HepG2 (cell line): ENCODE measurements around the gene OPRL1. TPM values are rescaled to one million over a fixed set of nuclear protein-coding genes. Genes with fewer than 3 reads are reported as not detected.

Source experiments
- BRCA1 ChIP-seq: sonication (generic); formaldehyde crosslinking; IDR thresholded peaks from 2 replicates; pipeline ENCODE4 v1.4.0; 2020; ENCODE audit warnings: missing genetic modification reagents
- CHD2 ChIP-seq: IDR thresholded peaks from 2 replicates; pipeline ENCODE4 v1.6.1; 2011; ENCODE audit warnings: low read depth, low read length, improper control_type of control experiment
- CHD4 ChIP-seq: fragments of 200-600 bp; sonication (generic); IDR thresholded peaks from 2 replicates; pipeline ENCODE4 v1.7.0; 2017; ENCODE audit warnings: mild to moderate bottlenecking, low read length, borderline replicate concordance
- FLYWCH1 ChIP-seq: sonication (generic); formaldehyde crosslinking; IDR thresholded peaks from 2 replicates; pipeline ENCODE4 v1.8.1; 2023; ENCODE audit warnings: mild to moderate bottlenecking, missing genetic modification reagents
- FOXO4 ChIP-seq: sonication (generic); formaldehyde crosslinking; conservative IDR thresholded peaks from 2 replicates; pipeline ENCODE4 v1.8.1; 2023; ENCODE audit warnings: missing genetic modification reagents
- JUND ChIP-seq: sonication (generic); formaldehyde crosslinking; IDR thresholded peaks from 2 replicates; pipeline ENCODE4 v1.8.0; 2022; ENCODE audit warnings: mild to moderate bottlenecking, missing genetic modification reagents
- KDM6A ChIP-seq: IDR thresholded peaks from 2 replicates; pipeline ENCODE4 v1.6.1; 2016; ENCODE audit warnings: low read depth
- KLF11 ChIP-seq: IDR thresholded peaks from 2 replicates; pipeline ENCODE4 v1.6.1; 2016; ENCODE audit warnings: missing compliant biosample characterization
- MYC ChIP-seq: sonication (generic); formaldehyde crosslinking; IDR thresholded peaks from 2 replicates; pipeline ENCODE4 v1.9.0; 2021; ENCODE audit warnings: missing genetic modification reagents, borderline replicate concordance
- NFKB2 ChIP-seq: sonication (generic); formaldehyde crosslinking; IDR thresholded peaks from 2 replicates; pipeline ENCODE4 v1.4.0; 2020; ENCODE audit warnings: missing genetic modification reagents, borderline replicate concordance
- SALL2 ChIP-seq: sonication (generic); formaldehyde crosslinking; IDR thresholded peaks from 2 replicates; pipeline ENCODE4 v1.8.1; 2023; ENCODE audit warnings: mild to moderate bottlenecking, missing genetic modification reagents, inconsistent platforms
- SRSF1 ChIP-seq: fragments of 200-400 bp; formaldehyde crosslinking; optimal IDR thresholded peaks from 2 replicates; pipeline ENCODE3; 2017; ENCODE audit warnings: mild to moderate bottlenecking, low read depth, low read length, moderate library complexity
- SRSF9 ChIP-seq: fragments of 200-400 bp; formaldehyde crosslinking; IDR thresholded peaks from 2 replicates; pipeline ENCODE4 v1.6.1; 2018; ENCODE audit warnings: borderline replicate concordance, mild to moderate bottlenecking, low read depth, low read length; ENCODE audit not compliant: insufficient read depth, poor library complexity, severe bottlenecking
- THAP7 ChIP-seq: sonication (generic); formaldehyde crosslinking; IDR thresholded peaks from 2 replicates; pipeline ENCODE4 v1.8.1; 2023; ENCODE audit warnings: mild to moderate bottlenecking, missing genetic modification reagents
- YEATS4 ChIP-seq: sonication (generic); formaldehyde crosslinking; IDR thresholded peaks from 2 replicates; pipeline ENCODE4 v1.4.0; 2020; ENCODE audit warnings: missing genetic modification reagents, borderline replicate concordance
- ZNF10 ChIP-seq: sonication (generic); formaldehyde crosslinking; IDR thresholded peaks from 2 replicates; pipeline ENCODE4 v1.4.0; 2020; ENCODE audit warnings: mild to moderate bottlenecking, low read depth, missing genetic modification reagents, borderline replicate concordance
- ZNF510 ChIP-seq: sonication (generic); formaldehyde crosslinking; IDR thresholded peaks from 2 replicates; pipeline ENCODE4 v1.4.0; 2020; ENCODE audit warnings: low read depth, mild to moderate bottlenecking, missing genetic modification reagents
- ZNF766 ChIP-seq: sonication (generic); formaldehyde crosslinking; IDR thresholded peaks from 2 replicates; pipeline ENCODE4 v1.5.0; 2020; ENCODE audit warnings: missing genetic modification reagents, borderline replicate concordance
- ZNF839 ChIP-seq: sonication (generic); formaldehyde crosslinking; IDR thresholded peaks from 2 replicates; pipeline ENCODE4 v1.4.0; 2020; ENCODE audit warnings: missing genetic modification reagents, mild to moderate bottlenecking, borderline replicate concordance
- ZSCAN9 ChIP-seq: IDR thresholded peaks from 2 replicates; pipeline ENCODE4 v1.6.1; 2016; ENCODE audit warnings: borderline replicate concordance
- polyA plus RNA-seq, 8 experiments: library from polyadenylated mRNA; depleted of rRNA in 3 of 8; stranded (reverse) in 7 of 8; unstranded in 1 of 8; fragments of >200 nt; fragmentation: Illumina TruSeq in 4 of 8; extraction: Trizol in 4 of 8; gene quantifications; 2 replicates each; pipeline versions ENCODE4 v1.2.1 to v1.2.3, GENCODE V29; 2011 to 2016; ENCODE audit warnings: low read depth in 4 of 8, missing spikeins in 1 of 8, mixed read lengths in 1 of 8; ENCODE audit not compliant: insufficient read depth in 1 of 8
- total RNA-seq, 5 experiments: library from RNA; depleted of rRNA; stranded (reverse); fragments of >200 nt; fragmentation: Illumina TruSeq; extraction: Trizol; gene quantifications; 2 replicates each; pipeline ENCODE4 v1.2.3, GENCODE V29; 2016; ENCODE audit warnings: low read depth in 1 of 5
- TF ChIP-seq, protein P1 (sequence below): sonication (generic); formaldehyde crosslinking; IDR thresholded peaks from 2 replicates; pipeline ENCODE4 v1.5.1; 2020; ENCODE audit warnings: missing genetic modification reagents, mild to moderate bottlenecking, borderline replicate concordance
- TF ChIP-seq, protein P2 (sequence below): sonication (generic); formaldehyde crosslinking; IDR thresholded peaks from 2 replicates; pipeline ENCODE4 v1.5.1; 2020; ENCODE audit warnings: missing genetic modification reagents, mild to moderate bottlenecking, borderline replicate concordance

Gene OPRL1
- total and polyA plus RNA-seq, 2 of the 13 experiments (the other 11 are each of a cell fraction or from before 2014, with no cell fraction given) = 0.35 to 0.71 TPM

DNA sequence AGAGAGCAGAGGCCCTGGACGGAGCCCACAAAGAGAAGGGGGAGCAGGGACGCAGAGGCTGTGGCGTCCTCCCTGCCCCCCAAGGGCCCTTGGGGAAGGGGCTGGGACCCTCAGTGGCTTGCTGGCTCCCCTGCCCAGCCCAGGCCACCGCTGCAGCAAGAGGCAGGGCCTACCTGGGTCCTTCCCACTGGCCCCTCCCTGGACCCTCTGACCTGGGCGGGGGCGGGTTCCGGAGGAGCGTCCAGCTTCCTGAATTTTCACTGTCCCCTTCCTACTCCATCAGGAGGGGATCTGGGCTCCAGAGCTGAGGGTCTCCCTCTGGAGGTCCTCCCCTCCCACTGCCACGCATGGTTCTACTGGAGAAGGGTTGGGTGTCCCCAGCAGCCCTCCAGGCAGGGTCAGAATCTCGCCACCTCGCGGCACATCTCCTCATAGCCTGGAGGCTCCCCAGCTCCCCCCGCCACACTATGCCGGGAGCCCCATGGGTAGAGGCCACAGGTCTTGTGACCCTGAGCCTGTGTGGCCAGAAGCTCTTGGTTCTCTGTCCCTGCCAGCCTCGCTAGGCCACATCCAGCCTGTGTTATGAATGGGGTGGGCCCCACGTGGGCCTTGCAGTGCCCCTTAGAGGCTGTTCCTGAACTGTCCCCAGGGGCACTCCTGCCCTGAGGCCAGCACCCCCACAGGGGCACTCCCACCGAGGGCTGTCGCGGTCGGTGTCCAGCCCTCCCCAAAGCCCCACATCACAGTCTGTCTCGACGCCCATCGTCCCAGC lies 29.4 kb upstream of the OPRL1 start (continued):
- no peak for TF ChIP-seq SRSF9
- peak; percentile 75; the same call in 1 of the 2 replicates for TF ChIP-seq ZSCAN9
- peak; percentile 91; the same call in 1 of the 2 replicates for TF ChIP-seq MYC (CRISPR knock-in tag)
- peak; percentile 98 for TF ChIP-seq ZNF766 (CRISPR knock-in tag)
- TF ChIP-seq FOXO4 (CRISPR knock-in tag) = 0 out of 2 replicates have a peak, but pooled peaks have one; percentile 81
- TF ChIP-seq CHD2 = no peak; the same call in 1 of the 2 replicates
- TF ChIP-seq ZNF10 (CRISPR knock-in tag) = no peak
- TF ChIP-seq, protein P1, sequence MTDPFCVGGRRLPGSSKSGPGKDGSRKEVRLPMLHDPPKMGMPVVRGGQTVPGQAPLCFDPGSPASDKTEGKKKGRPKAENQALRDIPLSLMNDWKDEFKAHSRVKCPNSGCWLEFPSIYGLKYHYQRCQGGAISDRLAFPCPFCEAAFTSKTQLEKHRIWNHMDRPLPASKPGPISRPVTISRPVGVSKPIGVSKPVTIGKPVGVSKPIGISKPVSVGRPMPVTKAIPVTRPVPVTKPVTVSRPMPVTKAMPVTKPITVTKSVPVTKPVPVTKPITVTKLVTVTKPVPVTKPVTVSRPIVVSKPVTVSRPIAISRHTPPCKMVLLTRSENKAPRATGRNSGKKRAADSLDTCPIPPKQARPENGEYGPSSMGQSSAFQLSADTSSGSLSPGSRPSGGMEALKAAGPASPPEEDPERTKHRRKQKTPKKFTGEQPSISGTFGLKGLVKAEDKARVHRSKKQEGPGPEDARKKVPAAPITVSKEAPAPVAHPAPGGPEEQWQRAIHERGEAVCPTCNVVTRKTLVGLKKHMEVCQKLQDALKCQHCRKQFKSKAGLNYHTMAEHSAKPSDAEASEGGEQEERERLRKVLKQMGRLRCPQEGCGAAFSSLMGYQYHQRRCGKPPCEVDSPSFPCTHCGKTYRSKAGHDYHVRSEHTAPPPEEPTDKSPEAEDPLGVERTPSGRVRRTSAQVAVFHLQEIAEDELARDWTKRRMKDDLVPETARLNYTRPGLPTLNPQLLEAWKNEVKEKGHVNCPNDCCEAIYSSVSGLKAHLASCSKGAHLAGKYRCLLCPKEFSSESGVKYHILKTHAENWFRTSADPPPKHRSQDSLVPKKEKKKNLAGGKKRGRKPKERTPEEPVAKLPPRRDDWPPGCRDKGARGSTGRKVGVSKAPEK (CRISPR knock-in tag) = peak; percentile 72; the same call in 1 of the 2 replicates
- TF ChIP-seq JUND (CRISPR knock-in tag) = no peak
- 0 out of 2 replicates have a peak, but pooled peaks have one; percentile 66 for TF ChIP-seq BRCA1
- peak; percentile 23; the same call in 1 of the 2 replicates for TF ChIP-seq THAP7 (CRISPR knock-in tag)
- peak; percentile 84; the same call in 1 of the 2 replicates for TF ChIP-seq KLF11 (CRISPR knock-in tag)
- TF ChIP-seq ZNF510 = no peak
- TF ChIP-seq ZNF839 (CRISPR knock-in tag) = peak; percentile 36; the same call in 1 of the 2 replicates
- peak; percentile 80 for TF ChIP-seq SRSF1
- peak; percentile 89 for TF ChIP-seq YEATS4 (CRISPR knock-in tag)
- no peak for TF ChIP-seq FLYWCH1 (CRISPR knock-in tag)
- peak; percentile 80; the same call in 1 of the 2 replicates for TF ChIP-seq NFKB2
- no peak for TF ChIP-seq KDM6A (CRISPR knock-in tag)
- TF ChIP-seq, protein P2, sequence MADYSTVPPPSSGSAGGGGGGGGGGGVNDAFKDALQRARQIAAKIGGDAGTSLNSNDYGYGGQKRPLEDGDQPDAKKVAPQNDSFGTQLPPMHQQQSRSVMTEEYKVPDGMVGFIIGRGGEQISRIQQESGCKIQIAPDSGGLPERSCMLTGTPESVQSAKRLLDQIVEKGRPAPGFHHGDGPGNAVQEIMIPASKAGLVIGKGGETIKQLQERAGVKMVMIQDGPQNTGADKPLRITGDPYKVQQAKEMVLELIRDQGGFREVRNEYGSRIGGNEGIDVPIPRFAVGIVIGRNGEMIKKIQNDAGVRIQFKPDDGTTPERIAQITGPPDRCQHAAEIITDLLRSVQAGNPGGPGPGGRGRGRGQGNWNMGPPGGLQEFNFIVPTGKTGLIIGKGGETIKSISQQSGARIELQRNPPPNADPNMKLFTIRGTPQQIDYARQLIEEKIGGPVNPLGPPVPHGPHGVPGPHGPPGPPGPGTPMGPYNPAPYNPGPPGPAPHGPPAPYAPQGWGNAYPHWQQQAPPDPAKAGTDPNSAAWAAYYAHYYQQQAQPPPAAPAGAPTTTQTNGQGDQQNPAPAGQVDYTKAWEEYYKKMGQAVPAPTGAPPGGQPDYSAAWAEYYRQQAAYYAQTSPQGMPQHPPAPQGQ = no peak; the same call in 1 of the 2 replicates
- peak; percentile 91; the same call in 1 of the 2 replicates for TF ChIP-seq SALL2 (CRISPR knock-in tag)
- no peak for TF ChIP-seq CHD4
